Measurements from ENCODE around the gene CROT.
A peak's percentile ranks its signal among the peaks of the same experiment; 100 is the strongest.

The CROT gene

DNA sequence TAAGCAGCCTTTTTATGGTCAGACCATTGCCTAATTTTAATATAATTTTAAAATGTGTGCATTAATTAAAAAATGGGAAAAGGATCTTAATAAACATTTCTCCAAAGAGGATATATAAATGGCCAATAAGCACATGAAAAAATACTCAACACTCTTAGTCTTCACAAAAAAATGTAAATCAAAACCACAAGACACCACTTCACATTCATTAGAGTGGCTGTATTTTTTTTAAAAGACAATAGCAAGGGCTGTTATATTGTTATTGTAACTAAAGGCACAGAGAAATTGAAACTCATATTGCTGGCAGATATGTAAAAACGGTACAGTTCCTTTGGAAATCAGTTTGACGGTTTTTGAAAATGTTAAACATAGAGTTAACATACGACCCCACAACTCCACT lies 3.2 kb upstream of the CROT start:
- no peak for DNase-seq

DNA sequence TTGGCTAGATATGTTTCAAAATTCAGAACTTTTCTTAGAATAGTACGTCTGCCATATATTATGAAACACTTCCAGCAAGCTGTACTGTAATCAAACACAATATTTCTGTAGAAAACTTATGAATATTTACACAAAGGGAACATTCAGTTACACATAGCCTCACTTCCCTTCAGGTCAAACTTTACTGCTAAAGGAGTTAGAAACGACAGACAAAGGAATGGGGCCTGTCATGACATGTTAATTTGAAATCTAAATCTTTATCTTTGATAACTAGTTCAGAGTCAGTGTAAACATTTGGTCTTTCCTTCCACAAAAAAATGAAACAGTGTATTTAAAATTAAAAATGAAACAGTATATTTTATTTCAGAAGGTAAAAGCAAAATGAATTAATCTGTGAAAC lies 1.0 kb upstream of the CROT start:
- DNase-seq: no peak

DNA sequence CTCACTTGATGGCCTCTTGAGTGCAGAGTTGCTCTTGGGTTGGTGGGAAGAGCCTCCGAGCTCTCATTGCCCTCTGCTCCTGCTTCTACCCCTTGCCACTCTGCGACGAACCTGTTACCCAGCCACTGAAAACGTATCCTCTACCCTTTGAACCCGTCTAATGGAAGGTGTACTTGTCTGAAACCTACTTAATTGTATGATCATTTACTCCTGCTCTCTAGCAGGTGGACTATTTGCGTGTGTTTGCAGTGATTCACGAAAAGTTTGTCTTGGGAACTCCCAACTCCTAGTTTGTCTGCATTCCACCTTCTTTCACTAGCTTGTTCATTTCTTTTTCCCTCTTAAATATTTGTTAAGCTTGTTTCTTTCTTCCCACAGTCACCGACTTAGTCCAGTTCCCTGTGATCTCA lies 503 bp downstream of the CROT start:
- no peak for DNase-seq

- DNase-seq: no peak
Observed at GRCh38 chr7:87347207-87347606, 1.7 kb downstream of the CROT start.

- no peak for DNase-seq
Observed at GRCh38 chr7:87347664-87348063, 2.2 kb downstream of the CROT start.

GRCh38 chr7:87354749-87355148 lies 9.3 kb downstream of the CROT start:
- no peak for DNase-seq

DNA sequence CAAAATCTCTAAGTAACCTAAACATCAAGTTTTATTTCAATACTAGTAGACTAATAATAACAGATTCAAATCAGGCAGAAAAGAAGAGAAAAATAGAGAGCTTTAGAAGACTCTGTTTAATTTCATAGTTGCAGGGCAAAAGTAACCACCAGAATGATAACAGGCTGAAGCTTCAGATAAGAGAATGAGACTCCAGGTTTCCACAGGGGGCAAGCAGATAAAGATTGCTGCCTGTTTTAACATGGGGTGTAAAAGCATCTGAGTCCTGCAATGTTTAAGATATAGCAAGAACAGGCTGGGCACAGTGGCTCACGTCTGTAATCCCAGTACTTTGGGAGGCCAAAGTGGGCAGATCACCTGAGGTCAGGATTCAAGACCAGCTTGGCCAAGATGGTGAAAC lies 11.0 kb downstream of the CROT start:
- DNase-seq: no peak

- DNase-seq: no peak
Observed at GRCh38 chr7:87359366-87359765, 13.9 kb downstream of the CROT start.

DNA sequence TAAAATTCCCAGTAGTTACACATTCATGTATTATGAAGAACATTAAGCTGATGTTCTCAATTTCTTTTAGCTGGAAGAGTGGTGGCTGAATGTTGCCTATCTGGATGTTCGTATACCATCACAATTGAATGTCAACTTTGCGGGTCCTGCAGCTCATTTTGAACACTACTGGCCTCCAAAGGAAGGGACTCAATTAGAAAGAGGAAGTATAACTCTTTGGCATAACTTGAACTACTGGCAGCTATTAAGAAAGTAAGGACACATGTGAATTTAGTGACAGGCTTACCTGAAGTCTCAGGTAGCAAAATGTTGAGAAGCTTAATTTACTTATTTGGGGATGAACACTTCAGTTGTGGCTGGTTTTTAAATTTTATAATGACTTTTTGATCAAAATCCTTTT lies 15.9 kb downstream of the CROT start:
- no peak for DNase-seq

- DNase-seq: no peak
Observed at GRCh38 chr7:87363342-87363741, 17.9 kb downstream of the CROT start.

DNA sequence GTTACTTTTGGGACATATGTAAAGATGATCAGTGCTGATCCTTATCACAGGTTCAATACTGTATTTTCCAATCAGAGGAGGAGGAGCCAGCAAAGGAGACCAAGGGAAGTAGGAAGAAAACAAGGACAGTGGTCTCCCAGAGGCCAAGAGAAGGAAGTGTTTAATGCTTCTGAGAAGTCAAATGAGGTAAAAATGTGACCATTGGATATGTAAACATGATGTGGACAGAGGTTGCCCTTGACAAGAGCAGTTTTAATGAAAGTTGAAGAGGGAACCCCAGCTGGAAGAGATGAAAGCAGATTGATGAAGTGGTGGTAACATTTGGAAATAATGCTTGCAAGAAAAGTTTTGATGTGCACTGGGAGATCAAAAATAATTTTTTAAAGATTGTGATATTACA lies 18.8 kb downstream of the CROT start:
- DNase-seq: no peak

GRCh38 chr7:87369216-87369615 lies 23.8 kb downstream of the CROT start:
- peak; percentile 19 for DNase-seq

DNA sequence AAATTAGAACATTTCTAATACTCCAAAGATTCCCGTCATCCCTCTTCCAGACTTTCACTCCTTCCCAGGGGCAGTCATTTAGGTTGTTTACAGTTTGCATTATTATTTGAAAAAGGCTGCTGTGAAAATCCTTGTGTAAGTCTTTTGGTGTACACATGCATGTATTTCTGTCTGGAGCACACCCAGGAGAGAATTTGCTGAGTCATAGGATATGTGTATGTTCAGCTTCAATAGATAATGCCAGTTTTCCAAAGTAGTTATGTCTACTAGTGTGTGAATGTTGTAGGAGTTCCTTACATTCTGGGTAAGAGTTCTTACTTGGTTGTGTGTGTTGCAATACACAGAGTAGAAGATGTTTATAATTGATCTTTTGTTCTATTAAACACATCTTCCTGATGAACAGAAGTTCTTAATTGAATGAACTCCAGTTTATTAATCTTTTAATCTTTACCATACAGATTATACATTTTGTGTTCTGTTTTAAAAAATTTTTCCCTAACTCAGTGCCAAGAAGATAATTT lies 25.3 kb downstream of the CROT start:
- DNase-seq: no peak

DNA sequence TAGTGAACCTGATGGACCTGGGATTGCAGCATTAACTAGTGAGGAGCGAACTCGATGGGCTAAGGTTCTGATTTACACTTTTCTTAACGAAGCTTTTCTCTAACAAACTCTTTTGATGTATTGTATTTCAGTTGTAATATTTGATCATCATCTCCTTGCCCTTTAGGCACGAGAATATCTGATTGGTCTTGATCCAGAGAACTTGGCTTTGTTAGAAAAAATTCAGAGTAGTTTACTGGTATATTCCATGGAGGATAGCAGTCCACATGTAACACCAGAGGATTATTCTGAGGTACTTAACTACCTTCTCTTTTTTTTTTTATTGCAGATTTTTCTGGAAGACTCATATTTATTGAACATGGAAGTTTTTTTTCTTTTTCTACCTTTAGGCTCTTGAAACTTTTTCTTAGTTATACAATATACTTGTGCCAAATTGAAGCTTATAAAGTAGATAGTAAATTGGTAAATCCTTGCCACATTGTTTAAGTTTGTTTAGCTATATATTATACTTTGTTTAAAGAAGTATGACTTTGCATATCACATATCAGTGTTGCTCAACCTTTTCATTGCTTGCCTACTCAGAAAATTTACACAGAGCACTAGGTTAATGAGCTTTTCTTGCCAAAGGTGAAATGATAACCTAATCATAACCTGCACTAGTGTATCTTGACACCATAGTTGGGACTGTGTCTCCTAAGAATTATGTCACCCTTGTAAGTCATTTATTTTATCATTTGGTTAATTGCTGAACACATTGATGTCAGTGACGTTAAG lies 30.4 kb downstream of the CROT start:
- DNase-seq: no peak

GRCh38 chr7:87380905-87381304 lies 35.4 kb downstream of the CROT start:
- no peak for DNase-seq

GRCh38 chr7:87391020-87391701 lies 45.7 kb downstream of the CROT start:
- no peak for DNase-seq

DNA sequence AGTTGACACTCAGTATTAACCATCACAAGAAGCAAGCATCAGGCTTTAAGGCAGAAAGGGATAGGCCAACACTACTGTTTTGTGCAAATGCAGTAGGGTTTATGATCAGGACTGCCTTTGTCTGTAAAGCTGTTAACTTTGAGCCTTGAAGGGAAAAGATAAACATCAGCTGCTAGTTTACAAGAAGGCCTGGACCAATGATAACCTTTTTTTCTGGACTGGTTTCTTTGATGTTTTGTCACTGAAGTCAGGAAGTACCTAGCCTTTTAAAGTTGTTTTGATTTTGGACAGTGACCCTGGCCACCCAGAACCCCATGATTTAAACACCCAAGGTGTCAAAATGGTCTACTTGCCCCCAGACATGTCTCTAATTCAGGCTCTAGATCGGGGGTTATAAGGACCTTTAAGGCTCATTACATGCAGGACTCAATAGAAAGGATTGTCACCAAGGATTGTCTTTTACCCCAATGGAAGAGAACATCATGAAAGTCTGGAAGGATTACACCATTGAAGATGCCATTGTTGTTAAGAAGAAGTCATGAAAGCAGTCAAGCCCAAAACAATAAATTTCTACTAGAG lies 50.1 kb downstream of the CROT start:
- no peak for DNase-seq

- no peak for DNase-seq
Observed at GRCh38 chr7:87398446-87398845, 53.0 kb downstream of the CROT start.

- no peak for DNase-seq
Observed at GRCh38 chr7:87404674-87405073, 59.2 kb downstream of the CROT start.

DNA sequence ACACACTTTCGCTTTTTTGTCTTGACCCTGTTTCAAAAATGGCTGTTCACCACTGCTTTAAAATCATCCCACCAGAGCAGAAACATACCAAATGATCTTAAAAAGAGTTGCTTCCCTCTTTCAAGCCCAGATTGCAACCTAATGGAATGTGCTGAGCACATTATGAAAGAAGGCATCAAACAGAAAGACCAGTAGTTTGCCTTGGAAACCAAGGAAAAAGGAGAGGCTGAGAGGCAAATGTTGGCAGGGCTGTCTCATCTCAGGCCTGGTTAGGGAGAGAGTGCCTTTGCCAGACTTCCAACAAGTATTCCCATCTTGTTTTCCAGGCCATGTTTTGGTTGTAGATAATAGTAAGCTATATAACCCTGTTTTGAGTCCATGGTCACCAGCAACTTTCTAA lies 65.7 kb downstream of the CROT start:
- no peak for DNase-seq

GRCh38 chr7:87413029-87413428 lies 67.6 kb downstream of the CROT start:
- no peak for DNase-seq

GRCh38 chr7:87413951-87414793 lies 68.7 kb downstream of the CROT start:
- no peak for DNase-seq

GRCh38 chr7:87414794-87415188 lies 69.3 kb downstream of the CROT start:
- DNase-seq: no peak

Data from activated CD4-positive, alpha-beta T cell treated with anti-CD3 and anti-CD28 coated beads, Interleukin-2, amount 50 U/mL, for 1 hour (primary cell).